ENCODE measurements around the gene CDH23. TPM values are rescaled to one million over a fixed set of nuclear protein-coding genes. Genes with fewer than 3 reads are reported as not detected.

The CDH23 gene
- total and polyA plus RNA-seq, 8 donors: 1.8 to 22.8 (median 3.0) TPM

DNA sequence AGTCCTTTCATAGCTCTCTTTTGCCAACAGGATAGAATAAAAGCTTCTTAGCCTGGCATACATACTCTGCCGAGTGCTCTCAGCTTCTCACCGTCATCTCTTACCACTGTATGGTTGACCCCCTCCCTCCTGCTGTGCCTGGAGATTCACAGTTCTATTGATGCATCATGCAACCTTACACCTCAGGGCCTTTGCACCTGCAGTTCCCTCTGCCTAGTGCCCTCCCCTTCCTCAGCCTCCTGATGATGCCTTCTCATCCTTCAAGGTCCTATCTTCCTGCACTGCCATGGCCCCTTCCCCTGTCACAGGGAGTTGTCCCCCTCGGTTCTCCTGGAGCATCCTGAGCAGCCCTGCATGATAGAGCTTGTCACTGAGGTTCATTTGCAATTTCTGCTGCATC lies 81.5 kb downstream of the CDH23 start:
- Histone ChIP-seq H3K27me3 (no peaks in the 10 kb centered on the region), H3K36me3 (no peaks in the 10 kb centered on the region), H3K9me3 (no peaks in the 10 kb centered on the region), H3K4me1 (peaks cover 11 to 15% of the 10 kb centered on the region in 2 donors), H3K4me3 (no peak overlapping the region), H3K27ac (no peak overlapping the region)
- ATAC-seq: no peak
- TF ChIP-seq, protein P1, sequence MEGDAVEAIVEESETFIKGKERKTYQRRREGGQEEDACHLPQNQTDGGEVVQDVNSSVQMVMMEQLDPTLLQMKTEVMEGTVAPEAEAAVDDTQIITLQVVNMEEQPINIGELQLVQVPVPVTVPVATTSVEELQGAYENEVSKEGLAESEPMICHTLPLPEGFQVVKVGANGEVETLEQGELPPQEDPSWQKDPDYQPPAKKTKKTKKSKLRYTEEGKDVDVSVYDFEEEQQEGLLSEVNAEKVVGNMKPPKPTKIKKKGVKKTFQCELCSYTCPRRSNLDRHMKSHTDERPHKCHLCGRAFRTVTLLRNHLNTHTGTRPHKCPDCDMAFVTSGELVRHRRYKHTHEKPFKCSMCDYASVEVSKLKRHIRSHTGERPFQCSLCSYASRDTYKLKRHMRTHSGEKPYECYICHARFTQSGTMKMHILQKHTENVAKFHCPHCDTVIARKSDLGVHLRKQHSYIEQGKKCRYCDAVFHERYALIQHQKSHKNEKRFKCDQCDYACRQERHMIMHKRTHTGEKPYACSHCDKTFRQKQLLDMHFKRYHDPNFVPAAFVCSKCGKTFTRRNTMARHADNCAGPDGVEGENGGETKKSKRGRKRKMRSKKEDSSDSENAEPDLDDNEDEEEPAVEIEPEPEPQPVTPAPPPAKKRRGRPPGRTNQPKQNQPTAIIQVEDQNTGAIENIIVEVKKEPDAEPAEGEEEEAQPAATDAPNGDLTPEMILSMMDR (IDR thresholded peaks at IDR 0.05): no peak
- intact Hi-C loops (cut with DNase I): no loop called here
- no peak for DNase-seq

DNA sequence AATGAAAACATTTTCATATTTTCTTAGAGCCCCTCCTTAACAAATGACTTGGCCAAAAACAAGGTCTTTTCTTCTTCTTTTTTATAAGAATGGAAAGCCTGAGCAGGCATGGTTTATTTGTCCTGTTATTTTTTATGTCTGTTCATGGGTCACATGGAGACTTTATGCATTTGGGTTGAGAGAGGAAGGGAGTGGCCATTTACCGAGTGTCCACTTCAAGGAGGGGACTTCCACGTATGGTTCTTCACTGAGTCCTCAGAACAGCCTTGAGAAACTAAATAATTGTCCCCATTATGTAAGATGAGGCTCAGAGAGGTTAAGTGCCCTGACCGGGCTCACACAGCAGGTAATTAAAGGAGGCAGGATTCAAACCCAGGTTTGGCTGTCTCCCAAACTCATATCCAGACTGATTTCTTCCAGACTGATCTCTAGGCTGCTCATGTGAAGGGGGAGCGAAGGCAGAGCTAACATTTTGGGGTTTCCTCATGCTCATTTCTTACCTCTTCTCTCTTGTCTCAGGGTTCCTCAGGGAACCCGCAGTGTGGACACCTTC lies 82.2 kb downstream of the CDH23 start:
- H3K27me3 ChIP-seq: no peaks in the 10 kb centered on the region
- DNase-seq (no peak), ATAC-seq (no peak)
- intact Hi-C loops (cut with DNase I): no loop called here
- peaks cover 11 to 15% of the 10 kb centered on the region in 2 donors for H3K4me1 ChIP-seq
- H3K4me3 ChIP-seq: no peak overlapping the region
- no peaks in the 10 kb centered on the region for H3K36me3 ChIP-seq
- TF ChIP-seq, protein P1 (IDR thresholded peaks at IDR 0.05): no peak
- no peaks in the 10 kb centered on the region for H3K9me3 ChIP-seq
- no peak overlapping the region for H3K27ac ChIP-seq

DNA sequence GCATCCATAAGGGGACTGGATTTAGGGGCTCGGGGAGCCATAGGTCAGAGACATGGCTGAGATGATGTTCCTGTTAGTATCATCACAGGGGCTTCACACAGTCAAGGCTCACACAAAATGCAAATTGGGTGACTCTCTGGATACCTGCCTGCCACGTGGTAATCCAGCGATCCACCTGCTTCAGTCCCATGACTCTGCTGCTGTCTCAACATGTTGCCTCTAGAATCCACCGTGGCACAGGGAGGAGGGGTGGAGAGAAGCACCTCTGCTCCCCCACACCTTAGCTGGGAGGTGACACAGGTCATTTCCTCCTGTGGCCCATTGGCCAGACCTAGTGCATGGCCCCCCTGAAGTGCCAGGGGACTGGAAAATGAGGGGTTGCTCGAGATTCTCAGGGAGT lies 83.1 kb downstream of the CDH23 start:
- Histone ChIP-seq H3K4me1 (peaks cover 11 to 15% of the 10 kb centered on the region in 2 donors), H3K27me3 (no peaks in the 10 kb centered on the region), H3K9me3 (no peaks in the 10 kb centered on the region), H3K27ac (no peak overlapping the region), H3K36me3 (no peaks in the 10 kb centered on the region), H3K4me3 (no peak overlapping the region)
- TF ChIP-seq, protein P1 (IDR thresholded peaks at IDR 0.05): no peak
- ATAC-seq (no peak), DNase-seq (no peak)
- intact Hi-C loops (cut with DNase I): no loop called here

DNA sequence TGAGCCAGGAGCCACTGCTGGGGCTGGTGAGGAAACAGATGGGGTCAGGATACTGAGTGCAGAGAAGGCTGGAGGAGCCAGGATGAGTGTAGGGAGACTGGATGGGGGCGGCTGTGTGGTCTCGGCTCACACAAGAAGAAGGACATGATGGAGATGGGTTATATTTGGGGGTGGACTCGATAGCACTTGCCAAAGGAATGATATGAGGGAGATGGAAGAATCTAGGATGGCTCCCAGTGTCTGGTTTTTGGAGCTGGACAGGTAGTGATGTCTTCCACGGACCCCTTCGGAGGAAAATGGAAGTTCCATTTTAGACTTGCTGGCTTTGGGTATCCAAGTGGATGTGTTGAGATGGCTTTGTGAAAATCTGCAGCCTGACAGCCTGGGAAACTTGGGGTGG lies 83.9 kb downstream of the CDH23 start:
- H3K36me3 ChIP-seq: no peaks in the 10 kb centered on the region
- DNase-seq (no peak), ATAC-seq (no peak)
- H3K4me3 ChIP-seq: no peak overlapping the region
- no peak overlapping the region for H3K27ac ChIP-seq
- H3K4me1 ChIP-seq: peaks cover 9 to 11% of the 10 kb centered on the region in 2 donors
- intact Hi-C loops (cut with DNase I): no loop called here
- no peaks in the 10 kb centered on the region for H3K27me3 ChIP-seq
- no peaks in the 10 kb centered on the region for H3K9me3 ChIP-seq
- TF ChIP-seq, protein P1 (IDR thresholded peaks at IDR 0.05): no peak

DNA sequence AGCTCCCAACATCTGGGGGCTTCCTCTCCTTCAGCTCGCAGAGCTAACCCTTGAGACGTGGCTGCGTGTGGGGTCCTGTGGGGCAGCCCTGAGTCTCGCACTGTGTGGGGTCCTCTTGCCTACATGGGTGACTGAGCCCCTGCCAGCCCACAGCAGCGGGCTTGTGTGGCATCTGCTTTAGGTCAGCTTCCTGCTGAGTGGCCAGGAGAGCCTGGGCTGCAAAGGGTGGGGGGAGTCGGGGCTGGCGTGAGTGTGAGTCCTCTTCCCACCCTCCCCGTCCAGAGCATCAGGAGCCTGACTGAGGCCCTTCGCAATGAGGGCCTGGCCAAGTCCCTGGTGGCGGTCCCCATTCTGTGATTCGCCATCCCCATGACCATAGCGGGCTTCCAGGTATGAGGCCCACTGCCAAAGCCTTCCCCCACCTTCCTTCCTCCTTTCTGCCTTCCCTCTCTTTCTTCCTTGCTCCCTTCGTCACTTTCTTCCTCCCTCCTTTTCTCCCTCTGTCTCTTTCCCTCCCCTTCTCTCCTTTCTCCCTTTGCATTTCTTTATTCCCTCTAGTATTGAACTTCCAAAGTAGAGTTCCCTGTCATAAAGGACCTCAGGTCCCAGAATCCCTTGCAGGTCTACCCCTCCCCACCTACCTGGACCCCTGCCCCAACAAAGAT lies 85.2 kb downstream of the CDH23 start:
- TF ChIP-seq, protein P1 (IDR thresholded peaks at IDR 0.05): no peak
- Histone ChIP-seq H3K27me3 (no peaks in the 10 kb centered on the region), H3K9me3 (no peaks in the 10 kb centered on the region), H3K36me3 (no peaks in the 10 kb centered on the region), H3K4me1 (no peaks in the 10 kb centered on the region), H3K4me3 (no peak overlapping the region), H3K27ac (no peak overlapping the region)
- DNase-seq: no peak
- ATAC-seq: no peak
- intact Hi-C loops (cut with DNase I): no loop called here
